ENCODE measurements around the gene CERS5. TPM values are rescaled to one million over a fixed set of nuclear protein-coding genes. Genes with fewer than 3 reads are reported as not detected.

CERS5 gene
- total RNA-seq, result 37.9 TPM

- peak; percentile 99 for DNase-seq (ENCODE audit: low spot score)
Measured at GRCh38 chr12:50167049-50167828, at the start of gene CERS5. CERS5 (minus strand) TSS chr12:50167369; CDS start chr12:50167297, 72 bp downstream.

GRCh38 chr12:50215033-50215432 lies 47.9 kb upstream of the CERS5 start:
- DNase-seq (ENCODE audit: low spot score), result no peak

- no peak for DNase-seq (ENCODE audit: low spot score)
Measured at GRCh38 chr12:50214018-50214417, 46.8 kb upstream of the CERS5 start.

GRCh38 chr12:50213439-50213838 lies 46.3 kb upstream of the CERS5 start:
- DNase-seq (ENCODE audit: low spot score), result no peak

- DNase-seq (ENCODE audit: low spot score), result no peak
Measured at GRCh38 chr12:50212071-50212467, 44.9 kb upstream of the CERS5 start.

GRCh38 chr12:50211392-50212070 lies 44.4 kb upstream of the CERS5 start:
- DNase-seq (ENCODE audit: low spot score), result no peak

GRCh38 chr12:50207424-50207823 lies 40.3 kb upstream of the CERS5 start:
- no peak for DNase-seq (ENCODE audit: low spot score)

- no peak for DNase-seq (ENCODE audit: low spot score)
Measured at GRCh38 chr12:50205648-50206047, 38.5 kb upstream of the CERS5 start.

GRCh38 chr12:50203691-50204090 lies 36.5 kb upstream of the CERS5 start:
- no peak for DNase-seq (ENCODE audit: low spot score)

GRCh38 chr12:50201987-50202521 lies 34.9 kb upstream of the CERS5 start:
- peak; percentile 21 for DNase-seq (ENCODE audit: low spot score)

- DNase-seq (ENCODE audit: low spot score), result no peak
Measured at GRCh38 chr12:50200552-50201273, 33.5 kb upstream of the CERS5 start.

- DNase-seq (ENCODE audit: low spot score), result no peak
Measured at GRCh38 chr12:50198829-50199228, 31.7 kb upstream of the CERS5 start.

- no peak for DNase-seq (ENCODE audit: low spot score)
Measured at GRCh38 chr12:50197297-50197727, 30.1 kb upstream of the CERS5 start.

GRCh38 chr12:50196537-50196936 lies 29.4 kb upstream of the CERS5 start:
- DNase-seq (ENCODE audit: low spot score), result no peak

- no peak for DNase-seq (ENCODE audit: low spot score)
Measured at GRCh38 chr12:50195832-50196231, 28.7 kb upstream of the CERS5 start.

GRCh38 chr12:50192908-50193307 lies 25.7 kb upstream of the CERS5 start:
- no peak for DNase-seq (ENCODE audit: low spot score)

- DNase-seq (ENCODE audit: low spot score), result no peak
Measured at GRCh38 chr12:50192236-50192635, 25.1 kb upstream of the CERS5 start.

GRCh38 chr12:50190859-50191258 lies 23.7 kb upstream of the CERS5 start:
- no peak for DNase-seq (ENCODE audit: low spot score)

- no peak for DNase-seq (ENCODE audit: low spot score)
Measured at GRCh38 chr12:50188875-50189575, 21.9 kb upstream of the CERS5 start.

GRCh38 chr12:50188241-50188781 lies 21.1 kb upstream of the CERS5 start:
- no peak for DNase-seq (ENCODE audit: low spot score)

All from mucosa of gallbladder (tissue), 1 donor.